ENCODE results near the gene MAPT.

Gene MAPT

GRCh38 chr17:45906237-45906636 lies 11.9 kb downstream of the MAPT start:
- Histone ChIP-seq H2AFZ (ENCODE audit: low read length) (no peak overlapping the region), H4K20me1 (ENCODE audit: insufficient read depth, low read length) (no peaks in the 10 kb centered on the region), H3K9me2 (replicated peaks; ENCODE audit: insufficient read depth, low read length) (no peaks in the 10 kb centered on the region), H3K79me2 (ENCODE audit: low read length) (no peaks in the 10 kb centered on the region), H3K27ac (ENCODE audit: low read length) (no peak overlapping the region), H3K4me3 (ENCODE audit: low read length) (no peak overlapping the region), H3K9me3 (replicated peaks; ENCODE audit: insufficient read depth, low read length) (no peaks in the 10 kb centered on the region), H3K9ac (ENCODE audit: low read length) (no peak overlapping the region), H3K27me3 (replicated peaks; ENCODE audit: insufficient read depth, low read length) (no peaks in the 10 kb centered on the region), H3K36me3 (replicated peaks; ENCODE audit: insufficient read depth, low read length) (no peaks in the 10 kb centered on the region), H3F3A (ENCODE audit: insufficient read depth, low read length) (no peaks in the 10 kb centered on the region), H3K4me1 (ENCODE audit: low read length) (no peaks in the 10 kb centered on the region), H3K4me2 (ENCODE audit: low read depth, low read length) (no peak overlapping the region)
- TF ChIP-seq EZH2phosphoT487 (IDR thresholded peaks at IDR 0.05; ENCODE audit: low read length) = no peak
- TF ChIP-seq EZH2 (optimal IDR thresholded peaks at IDR 0.05; ENCODE audit: low read depth, low read length) = no peak
- no peak for TF ChIP-seq CTCF (IDR thresholded peaks at IDR 0.05; ENCODE audit: low read length)
- DNase-seq = no peak

- TF ChIP-seq EZH2phosphoT487 (IDR thresholded peaks at IDR 0.05; ENCODE audit: low read length) = no peak
- no peak for TF ChIP-seq EZH2 (optimal IDR thresholded peaks at IDR 0.05; ENCODE audit: low read depth, low read length)
- TF ChIP-seq CTCF (IDR thresholded peaks at IDR 0.05; ENCODE audit: low read length) = no peak
Observed at GRCh38 chr17:45906927-45907622, 12.7 kb downstream of the MAPT start.

GRCh38 chr17:45907750-45908395 lies 13.5 kb downstream of the MAPT start:
- DNase-seq = no peak
- Histone ChIP-seq H3K4me2 (ENCODE audit: low read depth, low read length) (no peak overlapping the region), H3K27ac (ENCODE audit: low read length) (no peak overlapping the region), H3K9ac (ENCODE audit: low read length) (no peak overlapping the region), H3K4me3 (ENCODE audit: low read length) (no peak overlapping the region), H3K9me2 (replicated peaks; ENCODE audit: insufficient read depth, low read length) (no peaks in the 10 kb centered on the region), H3K79me2 (ENCODE audit: low read length) (no peaks in the 10 kb centered on the region), H3K27me3 (replicated peaks; ENCODE audit: insufficient read depth, low read length) (no peaks in the 10 kb centered on the region), H3K4me1 (ENCODE audit: low read length) (no peaks in the 10 kb centered on the region), H3K9me3 (replicated peaks; ENCODE audit: insufficient read depth, low read length) (no peaks in the 10 kb centered on the region), H4K20me1 (ENCODE audit: insufficient read depth, low read length) (no peaks in the 10 kb centered on the region), H3F3A (ENCODE audit: insufficient read depth, low read length) (no peaks in the 10 kb centered on the region), H2AFZ (ENCODE audit: low read length) (no peak overlapping the region), H3K36me3 (replicated peaks; ENCODE audit: insufficient read depth, low read length) (no peaks in the 10 kb centered on the region)
- TF ChIP-seq EZH2 (optimal IDR thresholded peaks at IDR 0.05; ENCODE audit: low read depth, low read length) = no peak
- no peak for TF ChIP-seq EZH2phosphoT487 (IDR thresholded peaks at IDR 0.05; ENCODE audit: low read length)
- no peak for TF ChIP-seq CTCF (IDR thresholded peaks at IDR 0.05; ENCODE audit: low read length)

More at GRCh38 chr17:45906927-45907622, 12.7 kb downstream of the MAPT start:
- no peaks in the 10 kb centered on the region for H3K9me3 ChIP-seq (replicated peaks; ENCODE audit: insufficient read depth, low read length)
- H3K79me2 ChIP-seq (ENCODE audit: low read length) = no peaks in the 10 kb centered on the region
- no peaks in the 10 kb centered on the region for H3F3A ChIP-seq (ENCODE audit: insufficient read depth, low read length)
- H2AFZ ChIP-seq (ENCODE audit: low read length) = no peak overlapping the region
- H3K4me3 ChIP-seq (ENCODE audit: low read length) = no peak overlapping the region
- no peak overlapping the region for H3K9ac ChIP-seq (ENCODE audit: low read length)
- H3K4me2 ChIP-seq (ENCODE audit: low read depth, low read length) = no peak overlapping the region
- no peaks in the 10 kb centered on the region for H3K9me2 ChIP-seq (replicated peaks; ENCODE audit: insufficient read depth, low read length)
- no peak overlapping the region for H3K27ac ChIP-seq (ENCODE audit: low read length)
- H3K36me3 ChIP-seq (replicated peaks; ENCODE audit: insufficient read depth, low read length) = no peaks in the 10 kb centered on the region
- no peaks in the 10 kb centered on the region for H3K27me3 ChIP-seq (replicated peaks; ENCODE audit: insufficient read depth, low read length)
- DNase-seq = no peak
- no peaks in the 10 kb centered on the region for H3K4me1 ChIP-seq (ENCODE audit: low read length)
- H4K20me1 ChIP-seq (ENCODE audit: insufficient read depth, low read length) = no peaks in the 10 kb centered on the region
